Renal cortex interstitium (tissue), 11 donors: Measurements from ENCODE around the gene MORN1. TPM values are rescaled to one million over a fixed set of nuclear protein-coding genes. Genes with fewer than 3 reads are reported as not detected.
A peak's percentile ranks its signal among the peaks of the same experiment; 100 is the strongest.

Source experiments
- DNase-seq, 11 donors: peaks; one replicate each; pipeline ENCODE4 v3.0.0-alpha.2; 2013; ENCODE audit warnings: low read depth in 9 of 11, low spot score in 4 of 11; ENCODE audit errors: extremely low read depth in 1 of 11
- polyA plus RNA-seq, 3 donors: library from polyadenylated mRNA; unstranded; fragments of 120-200 nt; gene quantifications; one replicate each; pipeline ENCODE4 v1.2.1, GENCODE V29; 2013; ENCODE audit not compliant: insufficient read length in 3 of 3

The MORN1 gene
- polyA plus RNA-seq, 3 donors = 11.8 to 19.5 (median 15.5) TPM

DNA sequence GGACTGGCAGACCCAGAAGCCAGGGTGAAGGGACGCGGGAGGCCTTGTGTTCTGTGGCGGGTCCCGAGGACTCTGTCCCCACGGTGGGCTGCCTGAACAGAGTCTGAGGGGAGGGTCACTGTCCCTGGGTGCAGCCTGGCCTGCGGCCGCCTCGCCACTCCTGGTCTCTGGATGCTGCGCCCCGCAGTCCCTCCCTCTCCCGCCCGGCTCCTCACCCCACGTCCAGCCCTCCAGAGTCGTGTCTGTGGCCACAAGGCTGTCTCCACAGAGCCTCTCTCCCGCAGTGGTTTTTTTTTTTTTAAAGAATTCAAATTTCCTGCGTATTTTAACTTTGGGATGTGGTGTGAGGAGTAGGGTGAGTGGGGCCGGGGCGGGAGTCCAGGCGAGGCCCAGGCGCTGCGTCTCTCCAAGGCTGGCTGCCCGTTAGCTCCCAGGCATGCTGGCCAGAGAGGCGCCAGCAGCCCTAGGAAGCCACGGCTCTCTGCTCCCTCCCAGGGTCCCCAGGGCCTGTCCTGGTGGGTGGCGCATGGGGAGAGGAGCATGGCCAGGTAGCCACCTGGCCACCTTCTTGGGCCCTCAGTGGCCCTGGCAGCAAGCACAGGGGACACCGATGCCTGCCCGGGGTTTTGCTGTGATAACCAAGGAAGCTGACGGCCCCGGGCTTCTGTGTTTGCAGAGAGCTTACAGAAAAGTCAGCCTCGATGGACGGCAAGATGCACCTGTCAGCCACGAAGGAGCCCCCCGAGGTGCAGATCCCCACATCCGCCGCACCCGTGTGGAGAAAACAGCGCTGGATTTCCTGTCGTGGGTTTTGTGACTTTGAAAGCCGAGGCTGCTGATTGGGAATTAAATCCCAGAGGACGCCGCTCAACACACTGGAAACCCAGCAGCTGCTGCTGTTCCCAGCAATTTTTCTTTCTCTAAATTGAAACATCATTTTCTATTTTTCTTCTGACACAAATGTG, 72.8 kb downstream of the MORN1 start:
- DNase-seq = no peak

GRCh38 chr1:2317230-2318065, 73.9 kb downstream of the MORN1 start:
- no peak for DNase-seq

- DNase-seq = no peak
These were observed 74.8 kb downstream of the MORN1 start for GRCh38 chr1:2316451-2316961.

GRCh38 chr1:2315674-2316450, 75.5 kb downstream of the MORN1 start:
- DNase-seq = no peak

- peak in 6 of 11 donors; percentile 50 to 72 (median 68) for DNase-seq
These were observed 76.3 kb downstream of the MORN1 start for GRCh38 chr1:2314803-2315673.

DNA sequence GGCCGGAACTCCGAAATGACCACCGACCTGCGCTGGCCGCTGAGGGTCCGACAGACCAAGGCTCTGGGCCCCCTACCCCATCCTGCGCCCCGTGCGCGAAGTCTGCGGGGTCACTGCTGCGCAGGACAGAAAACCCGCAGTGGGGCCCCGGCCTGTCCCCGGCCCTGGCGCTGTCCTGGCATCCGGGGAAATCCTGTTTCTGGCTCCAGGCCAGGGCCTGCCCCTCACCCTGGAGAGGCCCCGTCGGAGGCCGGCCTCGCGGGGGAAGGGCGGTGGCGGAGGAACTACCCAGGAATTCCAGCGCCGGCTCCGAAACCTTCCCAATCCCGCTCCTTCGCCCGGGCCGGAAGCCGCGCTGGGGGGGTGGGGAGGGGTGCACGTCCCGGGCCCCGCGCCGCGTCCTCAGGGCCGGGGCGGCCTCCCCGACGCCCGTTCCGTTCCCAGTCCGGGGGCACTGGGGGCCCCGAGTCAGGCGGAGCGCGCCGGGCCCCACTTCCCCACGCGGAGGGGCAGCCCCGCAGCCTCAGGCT, 77.0 kb downstream of the MORN1 start:
- peak in 6 of 11 donors; percentile 43 to 79 (median 70) for DNase-seq

- no peak for DNase-seq
These were observed 77.6 kb downstream of the MORN1 start for GRCh38 chr1:2313651-2314261.

- no peak for DNase-seq
These were observed 78.6 kb downstream of the MORN1 start for GRCh38 chr1:2312515-2313301.

GRCh38 chr1:2312160-2312514, 79.2 kb downstream of the MORN1 start:
- DNase-seq = no peak

GRCh38 chr1:2311184-2312032, 79.9 kb downstream of the MORN1 start:
- DNase-seq = no peak

- DNase-seq = no peak
These were observed 80.8 kb downstream of the MORN1 start for GRCh38 chr1:2310332-2311183.

- DNase-seq = no peak
These were observed 82.5 kb downstream of the MORN1 start for GRCh38 chr1:2308844-2309243.

- no peak for DNase-seq
These were observed 83.4 kb downstream of the MORN1 start for GRCh38 chr1:2307972-2308371.

DNA sequence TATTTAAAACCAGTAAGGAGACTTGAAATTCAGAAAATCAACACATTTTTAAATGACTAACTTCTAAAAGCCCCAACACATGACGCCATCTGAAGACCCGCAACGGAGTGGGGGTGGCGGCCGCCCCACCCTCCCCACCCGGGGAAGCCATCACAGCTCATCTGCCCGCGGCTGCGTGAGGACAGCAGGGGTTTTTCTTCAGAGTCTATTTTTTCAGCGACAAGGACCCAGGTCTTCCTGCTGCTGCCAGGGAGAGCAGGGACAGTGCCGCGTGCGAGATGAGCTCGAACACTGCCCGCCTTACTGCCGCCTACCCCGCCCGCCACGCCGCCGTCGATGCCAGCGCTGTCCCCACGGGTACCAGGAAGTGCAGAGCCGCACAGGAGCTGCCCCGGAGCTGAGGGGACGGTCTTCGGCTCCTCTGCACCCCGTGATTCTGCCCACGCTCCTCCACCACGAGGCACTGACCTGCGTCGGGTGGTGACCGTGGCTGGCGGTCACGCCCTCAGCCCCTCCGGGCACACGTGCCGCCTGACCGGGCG, 84.2 kb downstream of the MORN1 start:
- no peak for DNase-seq
